ENCODE data around the gene PRDM16.

The PRDM16 gene

DNA sequence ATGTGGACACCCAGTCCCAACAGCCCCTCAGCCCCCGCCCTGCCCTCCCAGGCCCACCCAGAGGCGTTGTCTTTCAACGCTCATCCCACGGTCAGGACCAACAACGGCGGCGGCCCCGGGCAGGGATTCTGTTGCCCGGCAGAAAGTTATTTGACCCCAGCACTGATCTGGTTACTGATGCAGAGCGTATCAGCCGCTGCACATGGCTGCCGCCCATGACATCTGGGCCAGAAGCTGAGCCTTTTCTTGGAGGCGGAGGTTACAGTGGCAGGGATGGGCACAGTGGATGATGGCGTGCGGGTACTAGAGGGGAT, 258.3 kb downstream of the PRDM16 start:
- no peak for DNase-seq (ENCODE audit: low spot score)
- TF ChIP-seq, protein P1, sequence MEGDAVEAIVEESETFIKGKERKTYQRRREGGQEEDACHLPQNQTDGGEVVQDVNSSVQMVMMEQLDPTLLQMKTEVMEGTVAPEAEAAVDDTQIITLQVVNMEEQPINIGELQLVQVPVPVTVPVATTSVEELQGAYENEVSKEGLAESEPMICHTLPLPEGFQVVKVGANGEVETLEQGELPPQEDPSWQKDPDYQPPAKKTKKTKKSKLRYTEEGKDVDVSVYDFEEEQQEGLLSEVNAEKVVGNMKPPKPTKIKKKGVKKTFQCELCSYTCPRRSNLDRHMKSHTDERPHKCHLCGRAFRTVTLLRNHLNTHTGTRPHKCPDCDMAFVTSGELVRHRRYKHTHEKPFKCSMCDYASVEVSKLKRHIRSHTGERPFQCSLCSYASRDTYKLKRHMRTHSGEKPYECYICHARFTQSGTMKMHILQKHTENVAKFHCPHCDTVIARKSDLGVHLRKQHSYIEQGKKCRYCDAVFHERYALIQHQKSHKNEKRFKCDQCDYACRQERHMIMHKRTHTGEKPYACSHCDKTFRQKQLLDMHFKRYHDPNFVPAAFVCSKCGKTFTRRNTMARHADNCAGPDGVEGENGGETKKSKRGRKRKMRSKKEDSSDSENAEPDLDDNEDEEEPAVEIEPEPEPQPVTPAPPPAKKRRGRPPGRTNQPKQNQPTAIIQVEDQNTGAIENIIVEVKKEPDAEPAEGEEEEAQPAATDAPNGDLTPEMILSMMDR (IDR thresholded peaks at IDR 0.05; ENCODE audit: borderline replicate concordance, control extremely low read depth, extremely low read depth, insufficient read depth, missing control alignments), result no peak
- in situ Hi-C loops (cut with MboI; ENCODE audit: low sequenced_read_pairs, unreplicated experiment), result no loop called here

- TF ChIP-seq, protein P1 (IDR thresholded peaks at IDR 0.05; ENCODE audit: borderline replicate concordance, control extremely low read depth, extremely low read depth, insufficient read depth, missing control alignments), result no peak
- in situ Hi-C loops (cut with MboI; ENCODE audit: low sequenced_read_pairs, unreplicated experiment), result no loop called here
- DNase-seq (ENCODE audit: low spot score), result no peak
These were observed 259.1 kb downstream of the PRDM16 start for GRCh38 chr1:3327936-3328590.

DNA sequence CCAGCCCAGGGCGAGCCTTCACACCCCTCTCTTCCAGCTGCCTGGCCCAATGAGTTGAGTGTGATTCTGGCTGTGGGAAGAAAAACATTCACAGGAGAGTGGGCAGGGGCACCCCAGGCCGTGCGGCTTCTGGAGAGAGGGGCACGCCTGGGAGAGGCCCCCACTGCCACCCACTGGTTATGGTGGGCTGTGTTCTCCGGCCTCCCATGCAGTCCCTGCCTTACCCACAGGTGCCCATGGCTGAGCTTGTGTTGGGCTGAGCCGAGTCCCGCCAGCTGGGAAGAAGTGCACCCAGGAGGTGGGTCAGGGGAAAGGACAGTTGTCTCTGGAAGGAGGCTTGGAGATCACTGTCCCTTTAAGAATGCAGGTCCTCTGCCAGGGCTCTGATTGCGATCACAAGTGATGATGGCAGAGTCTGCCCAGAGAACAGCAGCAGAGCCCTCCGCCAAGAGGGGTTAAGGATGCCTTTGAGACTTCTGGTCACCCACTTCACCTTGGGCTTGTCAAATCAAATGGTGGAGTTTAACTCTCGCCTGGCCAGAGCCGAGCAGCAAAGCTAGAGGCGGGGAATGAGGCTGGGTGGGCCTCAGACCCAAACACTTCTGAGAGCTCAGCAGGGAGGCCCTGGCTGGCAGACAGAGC, 260.8 kb downstream of the PRDM16 start:
- in situ Hi-C loops (cut with MboI; ENCODE audit: low sequenced_read_pairs, unreplicated experiment), result no loop called here
- no peak for DNase-seq (ENCODE audit: low spot score)
- TF ChIP-seq, protein P1 (IDR thresholded peaks at IDR 0.05; ENCODE audit: borderline replicate concordance, control extremely low read depth, extremely low read depth, insufficient read depth, missing control alignments), result no peak

GRCh38 chr1:3330771-3331245, 261.8 kb downstream of the PRDM16 start:
- in situ Hi-C loops (cut with MboI; ENCODE audit: low sequenced_read_pairs, unreplicated experiment), result no loop called here
- DNase-seq (ENCODE audit: low spot score), result no peak
- TF ChIP-seq, protein P1 (IDR thresholded peaks at IDR 0.05; ENCODE audit: borderline replicate concordance, control extremely low read depth, extremely low read depth, insufficient read depth, missing control alignments), result no peak

DNA sequence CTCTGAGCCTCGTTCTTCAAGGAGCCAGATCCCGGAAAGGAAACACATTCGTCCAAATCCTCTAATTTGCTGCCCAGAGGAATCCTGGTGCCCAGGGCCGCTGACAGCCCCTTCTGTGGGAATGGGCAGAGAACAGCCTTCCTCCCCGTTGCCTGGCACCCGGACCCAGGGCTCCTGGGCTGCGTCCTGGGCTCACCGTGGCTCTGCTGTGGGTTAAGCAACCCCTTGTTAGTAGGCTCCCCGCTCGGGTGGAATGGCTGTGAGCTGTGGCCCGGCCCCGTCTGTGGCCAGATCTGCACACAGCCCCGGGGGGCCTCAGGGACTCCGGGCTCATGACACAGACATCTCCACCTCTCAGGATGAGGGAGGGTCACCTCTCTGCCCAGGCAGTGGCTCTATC, 262.6 kb downstream of the PRDM16 start:
- no peak for DNase-seq (ENCODE audit: low spot score)
- in situ Hi-C loops (cut with MboI; ENCODE audit: low sequenced_read_pairs, unreplicated experiment), result no loop called here
- TF ChIP-seq, protein P1 (IDR thresholded peaks at IDR 0.05; ENCODE audit: borderline replicate concordance, control extremely low read depth, extremely low read depth, insufficient read depth, missing control alignments), result no peak

- in situ Hi-C loops (cut with MboI; ENCODE audit: low sequenced_read_pairs, unreplicated experiment), result no loop called here
- no peak for DNase-seq (ENCODE audit: low spot score)
- TF ChIP-seq, protein P1 (IDR thresholded peaks at IDR 0.05; ENCODE audit: borderline replicate concordance, control extremely low read depth, extremely low read depth, insufficient read depth, missing control alignments), result no peak
These were observed 263.0 kb downstream of the PRDM16 start for GRCh38 chr1:3332043-3332442.
